Measurements from ENCODE around the gene KIF5A. TPM values are rescaled to one million over a fixed set of nuclear protein-coding genes. Genes with fewer than 3 reads are reported as not detected.

The KIF5A gene
- total RNA-seq, 2 experiments from 2014 or later, result 0.64 to 0.89 TPM

DNA sequence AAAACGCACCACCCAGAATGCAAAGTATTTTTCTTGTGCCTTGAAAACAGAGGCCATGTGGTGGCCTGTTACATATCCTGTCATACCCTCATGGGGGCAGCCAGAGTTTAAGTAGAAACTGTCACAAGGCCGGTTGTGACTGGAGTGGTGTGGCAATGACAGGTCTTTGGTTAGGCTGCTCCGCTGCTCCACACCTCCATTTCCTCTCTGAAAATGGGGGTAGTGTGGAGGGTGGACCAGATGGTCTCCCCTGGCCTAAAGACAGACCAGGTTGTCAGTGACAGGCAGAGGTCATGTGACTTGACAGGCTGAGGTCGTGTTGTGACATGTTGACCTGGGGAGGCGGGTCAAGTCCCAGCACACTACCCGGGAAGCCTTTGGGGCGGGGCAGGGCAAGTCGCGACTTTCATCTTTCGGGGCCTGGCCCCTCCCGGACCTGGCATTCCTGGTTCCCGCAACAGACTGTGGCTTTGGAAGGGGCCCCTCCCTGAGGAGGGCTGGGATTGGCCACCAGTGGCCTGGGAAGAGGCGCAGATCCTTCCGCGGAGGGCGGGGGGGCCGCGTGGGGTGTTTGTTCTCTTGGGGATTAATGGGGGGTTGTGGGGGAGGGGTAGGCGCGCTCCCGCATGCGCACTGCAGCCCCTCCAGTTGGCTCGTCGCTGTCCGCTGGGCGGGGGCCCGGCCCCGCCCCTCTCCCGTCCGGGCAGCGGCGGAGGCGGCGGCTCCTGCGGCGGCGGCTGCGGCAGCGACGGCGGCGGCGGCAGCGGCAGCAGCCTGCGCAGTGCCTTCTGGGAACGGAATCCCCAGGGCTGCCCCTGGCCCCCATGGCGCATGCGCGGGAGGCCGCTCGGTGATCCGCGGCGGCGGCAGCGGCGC is 27.6 kb upstream of the KIF5A start, which contains the start of gene MBD6:
TSS of gene MBD6 (plus strand) at position 814 of the 876 bp plus-strand sequence. CDS start 1,480 bp downstream, outside the sequence.
- no peaks in the 10 kb centered on the region for H3K27me3 Mint-ChIP-seq
- H3K27ac Mint-ChIP-seq, result peak within 1 kb of the TSS; percentile 100
- H3K4me3 Mint-ChIP-seq, result peak within 1 kb of the TSS; percentile 98
- H3K4me1 Mint-ChIP-seq, result peaks cover 61% of the 10 kb centered on the region
- ChIA-PET POLR2A (no interaction called here), CTCF (interaction anchor here (0.6 to 8.9 kb wide), 2 partner anchors 15 to 63 kb away, joined by 3 to 70 read pairs; no protein-coding TSS in a partner anchor)
- H3K9me3 Mint-ChIP-seq, result no peaks in the 10 kb centered on the region
- peaks cover 34% of the 10 kb centered on the region for H3K36me3 Mint-ChIP-seq (ENCODE audit: low read depth)
- peak; percentile 91 for DNase-seq

DNA sequence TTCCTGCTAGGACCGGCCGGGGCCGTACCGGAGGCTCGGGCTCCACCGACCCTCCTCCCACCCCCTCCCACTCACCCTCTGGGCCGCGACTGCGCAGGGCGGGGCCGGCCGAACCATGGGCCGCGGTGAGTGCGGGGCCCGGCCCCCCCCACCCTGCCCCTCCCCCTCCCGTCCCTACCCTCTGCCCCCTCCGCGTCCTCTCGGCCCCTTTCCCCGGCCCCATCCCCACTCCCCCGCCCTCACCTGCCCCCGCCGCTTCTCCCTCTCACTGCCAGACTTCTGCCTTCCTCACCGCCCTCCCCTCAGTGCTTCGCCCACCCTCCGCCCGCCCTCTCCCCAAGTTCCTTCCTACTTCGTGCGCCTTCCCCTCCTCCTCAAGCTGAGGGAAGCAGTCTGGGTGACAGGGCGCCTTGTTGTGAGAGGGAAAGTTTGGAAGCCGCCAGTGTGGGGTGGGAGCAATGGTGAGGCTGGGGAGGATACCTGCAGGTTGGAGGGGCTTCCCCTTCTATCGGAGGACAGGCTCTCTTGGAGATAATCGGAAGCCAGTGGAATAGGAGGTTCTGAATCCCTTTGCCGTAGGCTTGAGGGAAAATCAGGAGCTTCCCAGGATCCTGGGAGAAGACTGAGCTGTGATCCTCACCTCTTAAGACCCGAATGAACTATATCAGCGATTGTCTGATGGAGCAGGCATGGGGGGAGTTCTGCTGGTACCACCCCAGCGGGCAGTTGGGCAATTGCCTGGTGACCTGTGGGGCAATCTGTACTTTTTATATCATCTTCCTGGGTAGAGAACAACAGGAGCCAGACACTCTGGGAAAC is 26.7 kb upstream of the KIF5A start:
- Mint-ChIP-seq H3K36me3 (ENCODE audit: low read depth) (peaks cover 31% of the 10 kb centered on the region), H3K4me1 (peaks cover 55% of the 10 kb centered on the region)
- POLR2A ChIA-PET, result no interaction called here

DNA sequence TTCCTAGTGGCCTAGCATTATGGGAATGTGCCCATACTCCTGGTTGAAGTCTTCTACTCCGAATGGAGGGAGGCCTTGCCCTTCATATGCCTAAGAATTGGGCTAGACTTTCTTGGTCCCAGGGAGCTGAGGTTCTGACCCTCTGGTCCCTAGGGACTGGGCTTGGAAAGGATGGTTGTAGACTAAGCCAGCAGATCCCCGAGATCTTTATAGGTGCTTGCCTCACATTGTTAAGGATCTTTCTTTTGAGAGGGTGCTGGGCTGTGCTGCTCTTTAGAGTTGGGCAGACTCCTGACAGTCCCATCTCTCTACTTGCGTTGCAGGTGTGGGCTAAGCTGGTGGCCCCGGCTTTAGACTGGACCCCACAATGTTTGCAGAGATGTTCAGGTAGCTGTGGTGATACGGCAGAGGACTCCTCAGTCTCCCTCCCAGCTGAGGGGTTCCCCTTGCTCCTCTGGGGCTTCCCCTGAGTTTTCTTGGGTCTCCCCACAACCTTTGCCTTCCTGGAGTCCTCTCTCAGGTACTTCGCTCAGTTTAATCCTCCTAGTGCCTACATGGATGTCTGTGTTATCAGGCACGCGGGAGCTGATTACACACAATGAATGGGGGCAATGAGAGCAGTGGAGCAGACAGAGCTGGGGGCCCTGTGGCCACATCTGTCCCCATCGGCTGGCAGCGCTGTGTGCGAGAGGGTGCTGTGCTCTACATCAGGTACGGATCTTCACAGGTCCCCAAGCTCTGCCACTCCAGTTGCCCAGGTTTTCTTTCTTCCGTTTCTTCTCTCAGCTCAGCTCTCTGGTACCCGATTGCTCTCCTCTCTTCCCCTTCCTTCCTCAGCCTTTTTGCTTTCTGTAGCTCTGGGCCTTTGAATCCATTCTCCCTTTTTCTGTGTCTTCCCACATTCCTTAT is 25.9 kb upstream of the KIF5A start:
- POLR2A ChIA-PET, result interaction anchor here (0.9 kb wide), 1 partner anchor 23 kb away, joined by 3 read pairs; the partner anchor contains the start of gene DCTN2
- H3K36me3 Mint-ChIP-seq (ENCODE audit: low read depth), result peaks cover 31% of the 10 kb centered on the region
- H3K9me3 Mint-ChIP-seq, result no peaks in the 10 kb centered on the region
- H3K4me3 Mint-ChIP-seq, result peak overlapping the region; percentile 98
- peak overlapping the region; percentile 94 for H3K27ac Mint-ChIP-seq
- peaks cover 48% of the 10 kb centered on the region for H3K4me1 Mint-ChIP-seq
- no peak for DNase-seq
- no peaks in the 10 kb centered on the region for H3K27me3 Mint-ChIP-seq
- CTCF ChIA-PET, result interaction anchor here (0.6 to 8.9 kb wide), 8 partner anchors 9 to 93 kb away, joined by 3 to 70 read pairs (median 4); partner anchors contain the start of gene GLI1

More for the DNA sequence above, 26.7 kb upstream of the KIF5A start:
- CTCF ChIA-PET, result interaction anchor here (0.6 to 8.9 kb wide), 6 partner anchors 8 to 77 kb away, joined by 3 to 70 read pairs (median 4); no protein-coding TSS in a partner anchor
- peak; percentile 60 for DNase-seq
- H3K27ac Mint-ChIP-seq, result peak overlapping the region; percentile 94
- H3K4me3 Mint-ChIP-seq, result peak overlapping the region; percentile 98
- no peaks in the 10 kb centered on the region for H3K9me3 Mint-ChIP-seq
- H3K27me3 Mint-ChIP-seq, result no peaks in the 10 kb centered on the region

DNA sequence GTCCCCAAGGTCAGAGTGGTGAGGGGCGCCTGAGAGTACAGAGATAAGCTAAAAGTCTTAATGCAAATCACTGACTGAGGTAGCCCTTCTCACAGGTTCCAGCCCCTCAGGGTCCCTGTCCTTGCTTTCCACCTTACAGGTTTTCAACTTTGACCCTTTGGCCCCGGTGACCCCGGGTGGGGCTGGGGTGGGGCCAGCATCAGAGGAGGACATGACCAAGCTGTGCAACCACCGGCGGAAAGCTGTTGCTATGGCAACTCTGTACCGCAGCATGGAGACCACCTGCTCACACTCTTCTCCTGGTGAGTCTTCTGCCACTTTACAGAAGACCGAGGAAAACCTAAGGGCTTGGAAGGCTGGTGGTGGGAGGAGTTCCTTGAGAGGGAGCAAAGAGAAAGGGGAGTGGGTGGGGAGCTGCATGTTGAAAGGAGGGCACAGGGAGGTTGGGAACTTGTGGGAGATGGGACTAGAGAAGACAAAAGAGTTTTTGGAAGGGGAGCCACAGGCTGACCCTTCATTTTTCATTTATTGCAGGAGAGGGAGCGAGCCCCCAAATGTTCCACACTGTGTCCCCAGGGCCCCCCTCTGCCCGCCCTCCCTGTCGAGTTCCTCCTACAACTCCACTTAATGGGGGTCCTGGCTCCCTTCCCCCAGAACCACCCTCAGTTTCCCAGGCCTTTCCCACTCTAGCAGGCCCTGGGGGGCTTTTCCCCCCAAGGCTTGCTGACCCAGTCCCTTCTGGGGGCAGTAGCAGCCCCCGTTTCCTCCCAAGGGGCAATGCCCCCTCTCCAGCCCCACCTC is 24.8 kb upstream of the KIF5A start:
- Mint-ChIP-seq H3K27ac (peak overlapping the region; percentile 94), H3K9me3 (no peaks in the 10 kb centered on the region), H3K27me3 (no peaks in the 10 kb centered on the region), H3K36me3 (ENCODE audit: low read depth) (peaks cover 33% of the 10 kb centered on the region), H3K4me1 (peaks cover 43% of the 10 kb centered on the region), H3K4me3 (peak overlapping the region; percentile 98)
- no peak for DNase-seq
- CTCF ChIA-PET, result interaction anchor here (0.6 to 8.9 kb wide), 6 partner anchors 12 to 92 kb away, joined by 3 to 70 read pairs (median 4); partner anchors contain the start of gene GLI1
- POLR2A ChIA-PET, result interaction anchor here (0.6 kb wide), 1 partner anchor 11 kb away, joined by 3 read pairs; no protein-coding TSS in a partner anchor

DNA sequence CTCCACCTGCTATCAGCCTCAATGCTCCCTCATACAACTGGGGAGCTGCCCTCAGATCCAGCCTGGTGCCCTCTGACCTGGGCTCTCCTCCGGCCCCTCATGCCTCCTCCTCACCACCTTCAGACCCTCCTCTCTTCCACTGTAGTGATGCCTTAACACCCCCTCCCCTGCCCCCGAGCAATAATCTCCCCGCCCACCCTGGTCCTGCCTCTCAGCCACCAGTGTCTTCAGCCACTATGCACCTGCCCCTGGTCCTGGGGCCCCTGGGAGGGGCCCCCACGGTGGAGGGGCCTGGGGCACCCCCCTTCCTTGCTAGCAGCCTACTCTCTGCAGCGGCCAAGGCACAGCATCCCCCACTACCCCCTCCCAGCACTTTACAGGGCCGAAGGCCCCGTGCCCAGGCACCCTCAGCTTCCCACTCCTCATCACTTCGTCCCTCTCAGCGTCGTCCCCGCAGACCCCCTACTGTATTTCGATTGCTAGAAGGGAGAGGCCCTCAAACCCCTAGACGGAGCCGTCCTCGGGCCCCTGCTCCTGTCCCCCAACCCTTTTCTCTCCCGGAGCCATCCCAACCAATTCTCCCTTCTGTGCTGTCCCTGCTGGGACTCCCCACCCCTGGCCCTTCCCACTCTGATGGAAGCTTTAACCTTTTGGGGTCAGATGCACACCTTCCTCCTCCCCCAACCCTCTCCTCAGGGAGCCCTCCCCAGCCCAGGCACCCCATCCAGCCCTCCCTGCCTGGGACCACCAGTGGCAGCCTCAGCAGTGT is 24.0 kb upstream of the KIF5A start:
- ChIA-PET CTCF (interaction anchor here (1.5 to 8.9 kb wide), 2 partner anchors 12 to 18 kb away, joined by 5 to 70 read pairs; no protein-coding TSS in a partner anchor), POLR2A (no interaction called here)
- no peak for DNase-seq
- peaks cover 42% of the 10 kb centered on the region for H3K4me1 Mint-ChIP-seq
- peaks cover 33% of the 10 kb centered on the region for H3K36me3 Mint-ChIP-seq (ENCODE audit: low read depth)
- H3K27ac Mint-ChIP-seq, result no peak overlapping the region
- H3K27me3 Mint-ChIP-seq, result no peaks in the 10 kb centered on the region
- H3K4me3 Mint-ChIP-seq, result no peak overlapping the region
- H3K9me3 Mint-ChIP-seq, result no peaks in the 10 kb centered on the region

DNA sequence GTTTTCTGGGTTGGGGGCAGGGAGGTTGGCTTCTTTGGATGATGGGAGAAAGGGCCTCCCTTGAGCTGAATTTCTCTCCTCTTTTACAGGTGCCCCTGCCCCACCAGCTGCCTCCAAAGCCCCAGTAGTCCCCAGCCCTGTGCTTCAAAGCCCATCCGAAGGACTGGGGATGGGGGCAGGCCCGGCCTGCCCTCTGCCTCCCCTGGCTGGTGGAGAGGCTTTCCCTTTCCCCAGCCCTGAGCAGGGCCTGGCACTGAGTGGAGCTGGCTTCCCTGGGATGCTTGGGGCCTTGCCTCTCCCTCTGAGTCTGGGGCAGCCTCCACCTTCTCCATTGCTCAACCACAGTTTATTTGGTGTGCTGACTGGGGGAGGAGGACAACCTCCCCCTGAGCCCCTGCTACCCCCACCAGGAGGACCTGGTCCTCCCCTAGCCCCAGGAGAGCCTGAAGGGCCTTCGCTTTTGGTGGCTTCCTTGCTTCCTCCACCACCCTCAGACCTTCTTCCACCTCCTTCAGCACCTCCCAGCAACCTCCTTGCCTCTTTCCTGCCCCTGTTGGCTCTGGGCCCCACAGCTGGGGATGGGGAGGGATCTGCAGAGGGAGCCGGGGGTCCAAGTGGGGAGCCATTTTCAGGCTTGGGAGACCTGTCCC is 23.2 kb upstream of the KIF5A start:
- Mint-ChIP-seq H3K27me3 (no peaks in the 10 kb centered on the region), H3K4me1 (peaks cover 34% of the 10 kb centered on the region), H3K9me3 (no peaks in the 10 kb centered on the region), H3K4me3 (no peak overlapping the region), H3K36me3 (ENCODE audit: low read depth) (peaks cover 36% of the 10 kb centered on the region), H3K27ac (peak overlapping the region; percentile 46)
- ChIA-PET CTCF (interaction anchor here (0.7 to 8.9 kb wide), 2 partner anchors 11 to 73 kb away, joined by 3 to 70 read pairs; no protein-coding TSS in a partner anchor), POLR2A (interaction anchor here (0.6 kb wide), 1 partner anchor 54 kb away, joined by 7 read pairs; no protein-coding TSS in a partner anchor)
- DNase-seq, result no peak

DNA sequence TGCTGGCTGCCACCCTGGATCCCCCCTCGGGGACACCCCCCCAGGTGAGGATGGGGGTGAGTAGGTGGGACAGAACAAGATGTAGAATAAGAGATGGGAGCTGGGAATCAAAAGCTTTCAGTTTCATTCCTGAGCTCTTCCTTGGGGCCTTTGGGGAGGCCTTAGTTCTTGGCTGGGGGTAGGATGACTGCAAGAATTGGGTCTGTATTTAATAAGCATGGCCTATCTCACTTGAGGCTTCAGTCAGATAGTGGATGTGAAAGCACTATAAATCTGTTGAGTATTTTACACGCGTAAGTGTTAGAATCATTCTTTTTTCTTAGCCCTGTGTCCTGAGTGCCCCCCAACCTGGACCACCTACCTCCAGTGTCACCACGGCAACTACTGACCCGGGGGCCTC is 22.7 kb upstream of the KIF5A start:
- Mint-ChIP-seq H3K4me1 (peaks cover 28% of the 10 kb centered on the region), H3K27me3 (no peaks in the 10 kb centered on the region), H3K4me3 (no peak overlapping the region), H3K27ac (peak overlapping the region; percentile 25), H3K9me3 (no peaks in the 10 kb centered on the region), H3K36me3 (ENCODE audit: low read depth) (peaks cover 41% of the 10 kb centered on the region)
- ChIA-PET POLR2A (interaction anchor here (0.6 kb wide), 1 partner anchor 54 kb away, joined by 7 read pairs; no protein-coding TSS in a partner anchor), CTCF (interaction anchor here (0.7 to 8.9 kb wide), 2 partner anchors 10 to 73 kb away, joined by 3 to 70 read pairs; no protein-coding TSS in a partner anchor)
- no peak for DNase-seq

DNA sequence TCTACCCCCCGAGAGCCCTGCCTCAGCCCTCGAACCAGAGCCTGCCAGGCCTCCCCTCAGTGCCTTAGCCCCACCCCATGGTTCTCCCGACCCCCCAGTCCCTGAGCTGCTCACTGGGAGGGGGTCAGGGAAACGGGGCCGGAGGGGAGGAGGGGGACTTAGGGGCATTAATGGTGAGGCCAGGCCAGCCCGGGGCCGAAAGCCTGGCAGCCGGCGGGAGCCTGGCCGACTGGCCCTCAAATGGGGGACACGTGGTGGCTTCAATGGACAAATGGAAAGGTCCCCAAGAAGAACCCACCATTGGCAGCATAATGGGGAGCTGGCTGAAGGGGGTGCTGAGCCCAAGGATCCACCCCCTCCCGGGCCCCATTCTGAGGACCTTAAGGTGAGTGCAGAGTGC is 21.7 kb upstream of the KIF5A start:
- H3K27me3 Mint-ChIP-seq, result no peaks in the 10 kb centered on the region
- no peak overlapping the region for H3K27ac Mint-ChIP-seq
- DNase-seq, result no peak
- peaks cover 46% of the 10 kb centered on the region for H3K36me3 Mint-ChIP-seq (ENCODE audit: low read depth)
- H3K4me1 Mint-ChIP-seq, result peaks cover 24% of the 10 kb centered on the region
- H3K4me3 Mint-ChIP-seq, result no peak overlapping the region
- POLR2A ChIA-PET, result no interaction called here
- no peaks in the 10 kb centered on the region for H3K9me3 Mint-ChIP-seq
- CTCF ChIA-PET, result interaction anchor here (0.5 to 8.9 kb wide), 4 partner anchors 9 to 116 kb away, joined by 3 to 70 read pairs (median 3); partner anchors contain the start of gene DCTN2

DNA sequence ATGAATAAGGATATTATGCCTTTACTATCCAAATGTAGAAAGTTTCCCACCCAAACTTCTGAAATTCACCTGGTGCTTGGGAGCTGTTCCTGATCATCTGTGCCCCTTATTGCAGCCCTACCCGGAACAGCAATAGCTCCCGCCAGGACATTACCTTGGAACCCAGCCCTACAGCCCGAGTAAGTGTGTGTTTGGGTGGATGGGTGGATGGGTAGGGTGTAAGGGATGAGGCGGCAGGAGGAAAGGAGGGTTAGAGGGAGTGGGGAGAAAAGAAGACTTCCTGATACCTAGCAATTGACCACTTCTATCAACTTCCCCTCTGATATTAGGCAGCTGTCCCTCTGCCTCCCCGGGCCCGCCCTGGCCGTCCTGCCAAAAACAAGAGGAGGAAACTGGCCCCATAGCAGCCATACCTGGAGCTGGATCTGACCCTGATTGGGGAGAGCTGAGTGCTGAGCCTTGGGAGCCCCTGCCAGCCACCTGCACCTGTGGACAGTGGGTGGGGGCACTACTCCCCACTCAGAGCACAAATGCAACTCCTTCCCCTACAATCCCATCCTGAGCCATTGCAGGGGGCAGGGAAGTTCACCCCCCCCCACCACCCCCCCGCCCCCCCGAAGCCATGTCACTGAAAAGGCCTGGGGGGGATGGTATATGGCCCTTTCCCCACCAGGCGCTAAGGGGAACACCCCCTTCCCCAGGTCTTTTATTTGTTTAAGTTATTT is 20.9 kb upstream of the KIF5A start:
- POLR2A ChIA-PET, result no interaction called here
- H3K4me1 Mint-ChIP-seq, result peaks cover 16% of the 10 kb centered on the region
- no peaks in the 10 kb centered on the region for H3K27me3 Mint-ChIP-seq
- peaks cover 47% of the 10 kb centered on the region for H3K36me3 Mint-ChIP-seq (ENCODE audit: low read depth)
- H3K9me3 Mint-ChIP-seq, result no peaks in the 10 kb centered on the region
- H3K4me3 Mint-ChIP-seq, result no peak overlapping the region
- no peak overlapping the region for H3K27ac Mint-ChIP-seq
- DNase-seq, result no peak
- CTCF ChIA-PET, result interaction anchor here (8.9 kb wide), 1 partner anchor 8 kb away, joined by 70 read pairs; no protein-coding TSS in a partner anchor

DNA sequence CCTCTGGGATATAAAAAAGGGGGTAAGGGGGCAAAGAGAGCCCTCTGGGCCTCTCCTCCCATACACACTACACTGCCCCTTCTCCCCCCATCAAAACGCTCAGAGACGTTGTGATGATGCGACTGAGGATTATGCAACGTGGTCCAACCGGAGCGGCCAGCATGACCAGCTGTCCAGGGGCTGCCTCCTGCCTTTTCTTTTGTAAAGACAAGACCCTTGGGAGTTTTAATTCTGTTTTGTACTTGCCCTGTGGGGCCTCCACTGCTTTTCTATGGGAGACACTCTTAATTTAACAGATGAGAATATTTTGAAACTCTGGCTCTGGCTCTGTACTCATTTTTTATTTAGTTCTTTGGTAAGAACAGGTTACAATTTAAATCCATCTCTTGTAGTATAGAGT is 20.0 kb upstream of the KIF5A start:
- peaks cover 45% of the 10 kb centered on the region for H3K36me3 Mint-ChIP-seq (ENCODE audit: low read depth)
- POLR2A ChIA-PET, result no interaction called here
- no peak overlapping the region for H3K27ac Mint-ChIP-seq
- H3K9me3 Mint-ChIP-seq, result no peaks in the 10 kb centered on the region
- no peak for DNase-seq
- CTCF ChIA-PET, result interaction anchor here (8.9 kb wide), 1 partner anchor 8 kb away, joined by 70 read pairs; no protein-coding TSS in a partner anchor
- H3K27me3 Mint-ChIP-seq, result no peaks in the 10 kb centered on the region
- no peak overlapping the region for H3K4me3 Mint-ChIP-seq
- peaks cover 8% of the 10 kb centered on the region for H3K4me1 Mint-ChIP-seq

Measured in activated CD4-positive, alpha-beta T cell treated with anti-CD3 and anti-CD28 coated beads, Interleukin-2, amount 10 ng/mL, durations not matched to agents 7 days and 5 days (primary cell).